Mesendoderm (in vitro differentiated cells): Measurements from ENCODE around the gene ZNF74.

Experiments used
- DNase-seq: peaks from one replicate; pipeline ENCODE4 v3.0.0; 2013
- H2AK5ac ChIP-seq: 2 replicates; pipeline ENCODE4 v1.6.1; 2013; ENCODE audit warnings: low read length, inconsistent platforms
- H2BK120ac ChIP-seq: 2 replicates; pipeline ENCODE4 v1.6.1; 2013; ENCODE audit warnings: low read depth, mild to moderate bottlenecking, low read length, moderate library complexity, mixed read lengths
- H2BK15ac ChIP-seq: replicated peaks from 2 replicates; pipeline ENCODE4 v1.6.1; 2013; ENCODE audit warnings: low read depth, mild to moderate bottlenecking, moderate library complexity
- H2BK5ac ChIP-seq: 2 replicates; pipeline ENCODE4 v1.6.1; 2013; ENCODE audit warnings: low read length, inconsistent platforms
- H3K18ac ChIP-seq: 2 replicates; pipeline ENCODE4 v1.6.1; 2013; ENCODE audit warnings: mild to moderate bottlenecking, low read length, mixed read lengths
- H3K23ac ChIP-seq: one replicate; pipeline ENCODE4 v1.6.1; 2013; ENCODE audit warnings: low read length
- H3K27ac ChIP-seq: 2 replicates; pipeline ENCODE4 v1.5.1; 2013; ENCODE audit warnings: low read depth, mild to moderate bottlenecking, inconsistent platforms, low read length, moderate library complexity
- H3K27me3 ChIP-seq: 2 replicates; pipeline ENCODE4 v1.6.1; 2013; ENCODE audit warnings: low read length, control low read depth, mild to moderate bottlenecking, inconsistent platforms; ENCODE audit not compliant: insufficient read depth, poor library complexity
- H3K36me3 ChIP-seq: 2 replicates; pipeline ENCODE4 v1.6.1; 2013; ENCODE audit warnings: low read length, inconsistent platforms; ENCODE audit not compliant: control insufficient read depth, insufficient read depth
- H3K4ac ChIP-seq: one replicate; pipeline ENCODE4 v1.6.1; 2013; ENCODE audit warnings: low read depth, mild to moderate bottlenecking, low read length, moderate library complexity
- H3K4me1 ChIP-seq: 2 replicates; pipeline ENCODE4 v1.6.1; 2013; ENCODE audit warnings: low read depth, low read length, inconsistent platforms; ENCODE audit not compliant: control insufficient read depth
- H3K4me2 ChIP-seq: 2 replicates; pipeline ENCODE4 v1.6.1; 2013; ENCODE audit warnings: low read length
- H3K4me3 ChIP-seq: 2 replicates; pipeline ENCODE4 v1.5.1; 2013; ENCODE audit warnings: mild to moderate bottlenecking, low read length
- H3K56ac ChIP-seq: one replicate; pipeline ENCODE4 v1.6.1; 2013; ENCODE audit warnings: low read length
- H3K79me1 ChIP-seq: 2 replicates; pipeline ENCODE4 v1.6.1; 2013; ENCODE audit warnings: low read length, inconsistent platforms
- H3K79me2 ChIP-seq: 2 replicates; pipeline ENCODE4 v1.6.1; 2013; ENCODE audit warnings: mild to moderate bottlenecking, low read length; ENCODE audit not compliant: control insufficient read depth, insufficient read depth
- H3K9ac ChIP-seq: 2 replicates; pipeline ENCODE4 v1.6.1; 2013; ENCODE audit warnings: low read length, inconsistent platforms
- H4K5ac ChIP-seq: one replicate; pipeline ENCODE4 v1.6.1; 2013; ENCODE audit warnings: low read length
- H4K8ac ChIP-seq: one replicate; pipeline ENCODE4 v1.6.1; 2013; ENCODE audit warnings: low read depth, mild to moderate bottlenecking, control low read depth, low read length, moderate library complexity
- WGBS: extraction: QIAGEN DNeasy Blood & Tissue Kit; methylation state at CpG from one replicate; pipeline ENCODE4 v1.1.7; 2013; ENCODE audit warnings: low lambda C conversion rate, missing lambda C conversion rate; ENCODE audit not compliant: insufficient coverage; ENCODE audit errors: extremely low coverage; 5-methylcytosine and 5-hydroxymethylcytosine counted together

Gene ZNF74

GRCh38 chr22:20418211-20418788, 24.3 kb downstream of the ZNF74 start:
- Histone ChIP-seq H3K27ac (no peak overlapping the region), H3K4me1 (no peaks in the 10 kb centered on the region)

GRCh38 chr22:20419664-20419951, 25.7 kb downstream of the ZNF74 start:
- no peak overlapping the region for H3K4me3 ChIP-seq
- H2BK5ac ChIP-seq: no peak overlapping the region
- no peak overlapping the region for H3K27ac ChIP-seq
- no peak overlapping the region for H3K18ac ChIP-seq
- no peak overlapping the region for H2BK15ac ChIP-seq
- H3K4me2 ChIP-seq: no peak overlapping the region
- no peaks in the 10 kb centered on the region for H3K27me3 ChIP-seq
- H3K36me3 ChIP-seq: no peaks in the 10 kb centered on the region
- no peak overlapping the region for H2AK5ac ChIP-seq
- H3K4ac ChIP-seq: no peak overlapping the region
- DNase-seq: no peak
- no peaks in the 10 kb centered on the region for H3K79me2 ChIP-seq
- no CpG with 5 or more reads among the region's 2 CpGs for WGBS
- no peak overlapping the region for H4K5ac ChIP-seq
- H3K56ac ChIP-seq: no peak overlapping the region
- H3K79me1 ChIP-seq: no peaks in the 10 kb centered on the region
- H3K9ac ChIP-seq: no peak overlapping the region
- H4K8ac ChIP-seq: no peak overlapping the region
- H3K4me1 ChIP-seq: no peaks in the 10 kb centered on the region
- no peak overlapping the region for H3K23ac ChIP-seq
- no peak overlapping the region for H2BK120ac ChIP-seq

More at GRCh38 chr22:20418211-20418788, 24.3 kb downstream of the ZNF74 start:
- DNase-seq: peak; percentile 85
- H4K5ac ChIP-seq: no peak overlapping the region
- peak overlapping the region; percentile 63 for H3K9ac ChIP-seq
- H3K79me2 ChIP-seq: no peaks in the 10 kb centered on the region
- H3K79me1 ChIP-seq: no peaks in the 10 kb centered on the region
- H2BK120ac ChIP-seq: no peak overlapping the region
- H2AK5ac ChIP-seq: no peak overlapping the region
- H4K8ac ChIP-seq: no peak overlapping the region
- H2BK15ac ChIP-seq: no peak overlapping the region
- H3K56ac ChIP-seq: peak overlapping the region; percentile 83
- H3K4me3 ChIP-seq: peak overlapping the region; percentile 28
- H3K36me3 ChIP-seq: no peaks in the 10 kb centered on the region
- H3K27me3 ChIP-seq: no peaks in the 10 kb centered on the region
- peak overlapping the region; percentile 67 for H3K4me2 ChIP-seq
- no peak overlapping the region for H3K18ac ChIP-seq
- no peak overlapping the region for H3K4ac ChIP-seq
- H3K23ac ChIP-seq: no peak overlapping the region
- WGBS: no CpG with 5 or more reads among the region's 42 CpGs
- H2BK5ac ChIP-seq: no peak overlapping the region

DNA sequence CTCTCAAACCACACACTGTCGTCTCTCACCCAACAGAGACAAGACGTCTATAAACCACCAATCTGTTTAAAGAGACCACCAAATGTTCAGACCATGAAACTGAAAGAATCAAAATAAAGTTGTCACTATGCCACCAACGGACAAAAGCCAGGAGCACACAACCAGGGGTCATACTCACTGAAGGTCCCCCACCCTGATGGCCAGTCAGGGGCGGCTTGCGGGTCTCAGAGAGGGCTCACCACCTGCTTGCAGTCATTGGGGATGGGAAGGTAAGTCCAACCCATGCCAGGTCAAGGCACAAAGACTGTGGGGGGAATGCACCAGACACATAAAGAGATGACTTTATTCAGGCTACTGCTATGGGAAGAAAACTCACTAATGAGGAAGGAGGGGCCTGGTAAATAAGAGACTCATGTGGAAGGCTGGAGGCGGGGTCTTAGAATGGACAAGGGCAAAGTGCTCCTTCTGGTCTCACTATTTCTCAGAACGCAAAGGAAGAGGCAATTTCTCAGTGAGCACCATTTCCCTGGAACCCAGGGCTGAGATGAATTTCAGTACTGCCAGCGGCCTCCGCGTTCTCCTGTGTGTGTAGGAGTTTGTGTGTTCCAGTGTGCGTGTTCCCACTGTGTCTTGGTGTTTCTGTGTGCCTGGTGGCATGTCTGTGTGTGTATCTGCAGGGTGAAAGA, 26.3 kb downstream of the ZNF74 start:
- no CpG with 5 or more reads among the region's 11 CpGs for WGBS
- Histone ChIP-seq H3K4me2 (no peak overlapping the region), H3K9ac (no peak overlapping the region), H3K36me3 (no peaks in the 10 kb centered on the region), H2BK15ac (no peak overlapping the region), H4K8ac (no peak overlapping the region), H3K79me2 (no peaks in the 10 kb centered on the region), H3K18ac (no peak overlapping the region), H3K4ac (no peak overlapping the region), H3K27ac (no peak overlapping the region), H3K4me1 (no peaks in the 10 kb centered on the region), H4K5ac (no peak overlapping the region), H2BK5ac (no peak overlapping the region), H2BK120ac (no peak overlapping the region), H3K27me3 (no peaks in the 10 kb centered on the region), H3K56ac (no peak overlapping the region), H3K79me1 (no peaks in the 10 kb centered on the region), H3K23ac (no peak overlapping the region), H2AK5ac (no peak overlapping the region), H3K4me3 (no peak overlapping the region)
- no peak for DNase-seq

GRCh38 chr22:20421507-20421874, 27.5 kb downstream of the ZNF74 start:
- no CpG with 5 or more reads among the region's 7 CpGs for WGBS
- no peaks in the 10 kb centered on the region for H3K79me1 ChIP-seq

DNA sequence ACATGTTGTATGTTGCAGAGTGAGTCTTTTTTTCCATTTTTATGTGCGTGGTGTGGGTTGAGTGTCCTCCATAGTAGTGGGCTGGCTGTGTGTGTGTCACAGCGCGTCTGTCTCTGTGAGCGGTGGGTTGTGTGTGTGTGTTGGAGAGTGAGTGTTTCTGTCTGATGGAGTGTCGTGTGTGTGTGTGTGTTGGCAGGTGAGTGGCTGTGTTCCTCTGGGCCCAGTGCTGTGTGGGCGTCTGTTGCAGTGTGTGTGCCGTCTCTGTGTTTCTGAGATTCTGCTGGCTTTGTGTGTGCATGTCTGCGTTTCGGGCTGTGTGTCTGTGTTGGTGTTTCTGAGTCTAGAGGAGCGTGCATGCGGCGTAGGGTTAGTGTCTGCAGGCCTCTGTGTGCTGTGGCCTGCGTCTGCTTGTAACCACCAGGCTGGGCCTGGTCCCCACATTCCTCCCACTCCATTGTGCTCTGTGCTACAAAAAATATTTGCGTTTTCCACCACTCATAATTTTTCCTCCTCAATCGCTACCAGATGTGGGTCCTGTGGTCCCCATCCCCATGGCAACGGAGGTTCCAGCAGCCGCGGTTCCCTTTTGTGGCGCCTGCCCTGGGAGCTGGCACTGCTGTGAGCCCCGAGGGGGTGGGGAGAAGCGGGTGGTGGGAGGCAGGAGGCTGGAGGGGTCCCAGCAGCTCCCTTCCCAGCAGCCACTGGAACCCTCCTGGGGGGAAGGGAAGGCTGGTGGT, 28.5 kb downstream of the ZNF74 start:
- H3K79me2 ChIP-seq: no peaks in the 10 kb centered on the region
- H2BK120ac ChIP-seq: no peak overlapping the region
- H3K56ac ChIP-seq: no peak overlapping the region
- H2BK15ac ChIP-seq: no peak overlapping the region
- WGBS: no CpG with 5 or more reads among the region's 21 CpGs
- peaks cover 2% of the 10 kb centered on the region for H3K36me3 ChIP-seq
- H2AK5ac ChIP-seq: no peak overlapping the region
- H2BK5ac ChIP-seq: no peak overlapping the region
- H3K4me2 ChIP-seq: no peak overlapping the region
- H3K23ac ChIP-seq: no peak overlapping the region
- H3K4me1 ChIP-seq: no peaks in the 10 kb centered on the region
- H4K5ac ChIP-seq: no peak overlapping the region
- no peak overlapping the region for H4K8ac ChIP-seq
- H3K9ac ChIP-seq: no peak overlapping the region
- H3K27ac ChIP-seq: no peak overlapping the region
- H3K79me1 ChIP-seq: no peaks in the 10 kb centered on the region
- H3K4me3 ChIP-seq: no peak overlapping the region
- no peak overlapping the region for H3K18ac ChIP-seq
- H3K4ac ChIP-seq: no peak overlapping the region
- no peaks in the 10 kb centered on the region for H3K27me3 ChIP-seq
- no peak for DNase-seq

More at GRCh38 chr22:20421507-20421874, 27.5 kb downstream of the ZNF74 start:
- no peaks in the 10 kb centered on the region for H3K27me3 ChIP-seq
- no peak overlapping the region for H3K4ac ChIP-seq
- peaks cover 1% of the 10 kb centered on the region for H3K36me3 ChIP-seq
- H4K8ac ChIP-seq: no peak overlapping the region
- no peak overlapping the region for H2BK120ac ChIP-seq
- no peak overlapping the region for H3K4me2 ChIP-seq
- H3K23ac ChIP-seq: no peak overlapping the region
- no peak overlapping the region for H4K5ac ChIP-seq
- H3K79me2 ChIP-seq: no peaks in the 10 kb centered on the region
- H3K18ac ChIP-seq: no peak overlapping the region
- H2BK5ac ChIP-seq: no peak overlapping the region
- H3K4me1 ChIP-seq: no peaks in the 10 kb centered on the region
- no peak overlapping the region for H2BK15ac ChIP-seq
- no peak overlapping the region for H3K56ac ChIP-seq
- no peak overlapping the region for H3K9ac ChIP-seq
- H3K27ac ChIP-seq: no peak overlapping the region
- no peak for DNase-seq
- no peak overlapping the region for H2AK5ac ChIP-seq
- H3K4me3 ChIP-seq: no peak overlapping the region
